OCI-LY3 (cell line): ENCODE results near the gene TGM4.

Experiments used
- CTCF ChIP-seq: fragments of 200-600, 300-600 bp; sonication (generic); IDR thresholded peaks from 2 replicates; pipeline ENCODE4 v1.5.1; 2014; ENCODE audit warnings: antibody characterized with exemption, low read length, low read depth
- EZH2phosphoT487 ChIP-seq: fragments of 200-600 bp; shearing (Covaris generic); IDR thresholded peaks from 2 replicates; pipeline ENCODE4 v1.6.1; 2018; ENCODE audit warnings: antibody characterized with exemption, mixed run types, low read depth

GRCh38 chr3:44848634-44849033 is 25.8 kb upstream of the TGM4 start:
- TF ChIP-seq CTCF, result no peak
- TF ChIP-seq EZH2phosphoT487, result no peak
